ENCODE results near the gene EIF3D.

The EIF3D gene

GRCh38 chr22:36574728-36575127 is 45.8 kb upstream of the EIF3D start:
- Histone ChIP-seq H3K4me2 (ENCODE audit: low read length) (no peak overlapping the region), H3K9me2 (replicated peaks; ENCODE audit: control insufficient read depth, low read length) (no peaks in the 10 kb centered on the region), H3K27me3 (ENCODE audit: control insufficient read depth, low read length) (no peaks in the 10 kb centered on the region), H3K36me3 (ENCODE audit: control insufficient read depth, low read length) (no peaks in the 10 kb centered on the region), H3K79me2 (ENCODE audit: control insufficient read depth, low read length) (no peaks in the 10 kb centered on the region), H3F3A (ENCODE audit: control insufficient read depth, insufficient read depth) (no peaks in the 10 kb centered on the region), H4K20me1 (ENCODE audit: control insufficient read depth, insufficient read depth, low read depth, low read length) (no peaks in the 10 kb centered on the region), H3K4me1 (ENCODE audit: control insufficient read depth, low read length) (no peaks in the 10 kb centered on the region), H3K27ac (ENCODE audit: low read depth, low read length) (no peak overlapping the region), H3K4me3 (ENCODE audit: low read length) (no peak overlapping the region), H3K9me3 (ENCODE audit: control insufficient read depth, insufficient read depth, low read length) (no peaks in the 10 kb centered on the region)
- TF ChIP-seq EZH2phosphoT487 (IDR thresholded peaks at IDR 0.05; ENCODE audit: borderline replicate concordance, low read length), result no peak
- TF ChIP-seq, protein P1, sequence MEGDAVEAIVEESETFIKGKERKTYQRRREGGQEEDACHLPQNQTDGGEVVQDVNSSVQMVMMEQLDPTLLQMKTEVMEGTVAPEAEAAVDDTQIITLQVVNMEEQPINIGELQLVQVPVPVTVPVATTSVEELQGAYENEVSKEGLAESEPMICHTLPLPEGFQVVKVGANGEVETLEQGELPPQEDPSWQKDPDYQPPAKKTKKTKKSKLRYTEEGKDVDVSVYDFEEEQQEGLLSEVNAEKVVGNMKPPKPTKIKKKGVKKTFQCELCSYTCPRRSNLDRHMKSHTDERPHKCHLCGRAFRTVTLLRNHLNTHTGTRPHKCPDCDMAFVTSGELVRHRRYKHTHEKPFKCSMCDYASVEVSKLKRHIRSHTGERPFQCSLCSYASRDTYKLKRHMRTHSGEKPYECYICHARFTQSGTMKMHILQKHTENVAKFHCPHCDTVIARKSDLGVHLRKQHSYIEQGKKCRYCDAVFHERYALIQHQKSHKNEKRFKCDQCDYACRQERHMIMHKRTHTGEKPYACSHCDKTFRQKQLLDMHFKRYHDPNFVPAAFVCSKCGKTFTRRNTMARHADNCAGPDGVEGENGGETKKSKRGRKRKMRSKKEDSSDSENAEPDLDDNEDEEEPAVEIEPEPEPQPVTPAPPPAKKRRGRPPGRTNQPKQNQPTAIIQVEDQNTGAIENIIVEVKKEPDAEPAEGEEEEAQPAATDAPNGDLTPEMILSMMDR (IDR thresholded peaks at IDR 0.05; ENCODE audit: low read depth, low read length, poor library complexity, severe bottlenecking), result no peak

DNA sequence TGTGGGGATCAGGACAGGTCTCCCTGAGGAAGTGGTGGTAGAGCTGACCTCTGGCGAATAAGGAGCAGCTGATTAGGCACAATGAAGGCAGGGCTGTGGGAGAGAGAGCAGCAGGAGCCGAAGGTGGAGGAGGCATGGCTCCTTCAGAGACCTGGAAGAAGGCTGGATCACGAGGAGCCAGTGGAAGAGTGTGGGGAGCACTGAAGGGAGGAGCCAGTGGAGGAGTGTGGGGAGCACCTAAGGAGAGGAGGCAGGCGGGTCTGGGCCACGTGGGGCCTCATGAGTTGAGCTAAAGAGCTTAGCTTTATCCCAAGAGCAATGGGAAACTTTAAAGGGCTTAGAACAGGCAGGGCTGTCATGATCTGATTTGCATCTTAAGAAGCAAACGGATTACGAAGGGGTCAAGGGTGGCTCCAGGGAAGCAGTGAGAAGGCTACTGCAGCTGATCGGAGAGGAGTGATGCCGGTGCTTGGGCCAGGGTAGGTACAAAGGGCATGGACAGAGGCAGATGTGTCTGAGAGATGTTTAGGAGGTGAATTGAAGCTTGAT is 44.9 kb upstream of the EIF3D start:
- Histone ChIP-seq H3K9me2 (replicated peaks; ENCODE audit: control insufficient read depth, low read length) (no peaks in the 10 kb centered on the region), H3K4me2 (ENCODE audit: low read length) (no peak overlapping the region), H3K4me3 (ENCODE audit: low read length) (no peak overlapping the region), H3K9me3 (ENCODE audit: control insufficient read depth, insufficient read depth, low read length) (no peaks in the 10 kb centered on the region), H3K36me3 (ENCODE audit: control insufficient read depth, low read length) (no peaks in the 10 kb centered on the region), H3F3A (ENCODE audit: control insufficient read depth, insufficient read depth) (no peaks in the 10 kb centered on the region), H4K20me1 (ENCODE audit: control insufficient read depth, insufficient read depth, low read depth, low read length) (no peaks in the 10 kb centered on the region), H3K27ac (ENCODE audit: low read depth, low read length) (no peak overlapping the region), H3K79me2 (ENCODE audit: control insufficient read depth, low read length) (no peaks in the 10 kb centered on the region), H3K27me3 (ENCODE audit: control insufficient read depth, low read length) (no peaks in the 10 kb centered on the region), H3K4me1 (ENCODE audit: control insufficient read depth, low read length) (no peaks in the 10 kb centered on the region)
- TF ChIP-seq EZH2phosphoT487 (IDR thresholded peaks at IDR 0.05; ENCODE audit: borderline replicate concordance, low read length), result no peak
- TF ChIP-seq, protein P1 (IDR thresholded peaks at IDR 0.05; ENCODE audit: low read depth, low read length, poor library complexity, severe bottlenecking), result no peak

GRCh38 chr22:36571991-36572390 is 43.0 kb upstream of the EIF3D start:
- no peaks in the 10 kb centered on the region for H3K79me2 ChIP-seq (ENCODE audit: control insufficient read depth, low read length)
- no peak overlapping the region for H3K4me3 ChIP-seq (ENCODE audit: low read length)
- H3K4me1 ChIP-seq (ENCODE audit: control insufficient read depth, low read length), result no peaks in the 10 kb centered on the region
- H3K27me3 ChIP-seq (ENCODE audit: control insufficient read depth, low read length), result no peaks in the 10 kb centered on the region
- H3K9me3 ChIP-seq (ENCODE audit: control insufficient read depth, insufficient read depth, low read length), result no peaks in the 10 kb centered on the region
- no peaks in the 10 kb centered on the region for H3F3A ChIP-seq (ENCODE audit: control insufficient read depth, insufficient read depth)
- no peaks in the 10 kb centered on the region for H4K20me1 ChIP-seq (ENCODE audit: control insufficient read depth, insufficient read depth, low read depth, low read length)
- H3K27ac ChIP-seq (ENCODE audit: low read depth, low read length), result no peak overlapping the region
- TF ChIP-seq EZH2phosphoT487 (IDR thresholded peaks at IDR 0.05; ENCODE audit: borderline replicate concordance, low read length), result no peak
- TF ChIP-seq, protein P1 (IDR thresholded peaks at IDR 0.05; ENCODE audit: low read depth, low read length, poor library complexity, severe bottlenecking), result no peak
- no peaks in the 10 kb centered on the region for H3K9me2 ChIP-seq (replicated peaks; ENCODE audit: control insufficient read depth, low read length)
- no peak overlapping the region for H3K4me2 ChIP-seq (ENCODE audit: low read length)
- H3K36me3 ChIP-seq (ENCODE audit: control insufficient read depth, low read length), result no peaks in the 10 kb centered on the region
